ENCODE data around the gene EPHB1.

GRCh38 chr3:134864636-134865035 lies 69.6 kb downstream of the EPHB1 start:
- TF ChIP-seq CTCF (conservative IDR thresholded peaks at IDR 0.05; ENCODE audit: low read depth, low read length) (no peak), EZH2 (IDR thresholded peaks at IDR 0.05; ENCODE audit: borderline replicate concordance, low read depth, low read length, poor library complexity, severe bottlenecking) (no peak)

Measured in A673 (cell line).